HepG2 (cell line): ENCODE measurements around the gene ZDHHC18. TPM values are rescaled to one million over a fixed set of nuclear protein-coding genes. Genes with fewer than 3 reads are reported as not detected.
A peak's percentile ranks its signal among the peaks of the same experiment; 100 is the strongest.

ENCODE experiments used
- KLF6 ChIP-seq: IDR thresholded peaks from 2 replicates; pipeline ENCODE4 v1.8.0; 2016; ENCODE audit warnings: missing biosample characterization, missing genetic modification reagents
- SALL1 ChIP-seq: sonication (generic); formaldehyde crosslinking; IDR thresholded peaks from 2 replicates; pipeline ENCODE4 v1.8.0; 2022; ENCODE audit warnings: mild to moderate bottlenecking, missing genetic modification reagents
- SMAD3 ChIP-seq: sonication (generic); formaldehyde crosslinking; IDR thresholded peaks from 2 replicates; pipeline ENCODE4 v1.4.0; 2020; ENCODE audit warnings: missing genetic modification reagents
- ZNF350 ChIP-seq: sonication (generic); formaldehyde crosslinking; IDR thresholded peaks from 2 replicates; pipeline ENCODE4 v1.4.0; 2020; ENCODE audit warnings: mild to moderate bottlenecking, low read depth, missing genetic modification reagents, borderline replicate concordance
- polyA plus RNA-seq, 8 experiments: library from polyadenylated mRNA; depleted of rRNA in 3 of 8; stranded (reverse) in 7 of 8; unstranded in 1 of 8; fragments of >200 nt; fragmentation: Illumina TruSeq in 4 of 8; extraction: Trizol in 4 of 8; gene quantifications; 2 replicates each; pipeline versions ENCODE4 v1.2.1 to v1.2.3, GENCODE V29; 2011 to 2016; ENCODE audit warnings: low read depth in 4 of 8, missing spikeins in 1 of 8, mixed read lengths in 1 of 8; ENCODE audit not compliant: insufficient read depth in 1 of 8
- total RNA-seq, 5 experiments: library from RNA; depleted of rRNA; stranded (reverse); fragments of >200 nt; fragmentation: Illumina TruSeq; extraction: Trizol; gene quantifications; 2 replicates each; pipeline ENCODE4 v1.2.3, GENCODE V29; 2016; ENCODE audit warnings: low read depth in 1 of 5
- TF ChIP-seq, protein P1 (sequence below), 2 experiments: sonication (generic) in 1 of 2; formaldehyde crosslinking in 1 of 2; IDR thresholded peaks; 2 replicates each; pipeline versions ENCODE4 v1.6.1 to v1.9.0; 2014 to 2022; ENCODE audit warnings: antibody characterized with exemption in 1 of 2, borderline replicate concordance in 1 of 2, inconsistent platforms in 1 of 2, low read depth in 1 of 2, missing genetic modification reagents in 1 of 2
- TF ChIP-seq, protein P2 (sequence below): sonication (generic); formaldehyde crosslinking; IDR thresholded peaks from 2 replicates; pipeline ENCODE4 v1.4.0; 2020; ENCODE audit warnings: missing genetic modification reagents
- TF ChIP-seq, protein P3 (sequence below): sonication (generic); formaldehyde crosslinking; IDR thresholded peaks from 2 replicates; pipeline ENCODE4; 2020; ENCODE audit warnings: missing genetic modification reagents, mild to moderate bottlenecking, borderline replicate concordance
- TF ChIP-seq, protein P4 (sequence below): IDR thresholded peaks from 2 replicates; pipeline ENCODE4 v1.6.1; 2012; ENCODE audit warnings: low read depth, low read length, improper control_type of control experiment
- TF ChIP-seq, protein P5 (sequence below): sonication (generic); formaldehyde crosslinking; IDR thresholded peaks from 2 replicates; pipeline ENCODE4 v1.5.0; 2020; ENCODE audit warnings: mild to moderate bottlenecking, missing genetic modification reagents, borderline replicate concordance
- TF ChIP-seq, protein P6 (sequence below): sonication (generic); formaldehyde crosslinking; IDR thresholded peaks from 2 replicates; pipeline ENCODE4 v1.5.0; 2020; ENCODE audit warnings: mild to moderate bottlenecking, missing genetic modification reagents, moderate library complexity

Gene ZDHHC18
- total and polyA plus RNA-seq, 2 of the 13 experiments (the other 11 are each of a cell fraction or from before 2014, with no cell fraction given), result 13.2 to 35.3 TPM

DNA sequence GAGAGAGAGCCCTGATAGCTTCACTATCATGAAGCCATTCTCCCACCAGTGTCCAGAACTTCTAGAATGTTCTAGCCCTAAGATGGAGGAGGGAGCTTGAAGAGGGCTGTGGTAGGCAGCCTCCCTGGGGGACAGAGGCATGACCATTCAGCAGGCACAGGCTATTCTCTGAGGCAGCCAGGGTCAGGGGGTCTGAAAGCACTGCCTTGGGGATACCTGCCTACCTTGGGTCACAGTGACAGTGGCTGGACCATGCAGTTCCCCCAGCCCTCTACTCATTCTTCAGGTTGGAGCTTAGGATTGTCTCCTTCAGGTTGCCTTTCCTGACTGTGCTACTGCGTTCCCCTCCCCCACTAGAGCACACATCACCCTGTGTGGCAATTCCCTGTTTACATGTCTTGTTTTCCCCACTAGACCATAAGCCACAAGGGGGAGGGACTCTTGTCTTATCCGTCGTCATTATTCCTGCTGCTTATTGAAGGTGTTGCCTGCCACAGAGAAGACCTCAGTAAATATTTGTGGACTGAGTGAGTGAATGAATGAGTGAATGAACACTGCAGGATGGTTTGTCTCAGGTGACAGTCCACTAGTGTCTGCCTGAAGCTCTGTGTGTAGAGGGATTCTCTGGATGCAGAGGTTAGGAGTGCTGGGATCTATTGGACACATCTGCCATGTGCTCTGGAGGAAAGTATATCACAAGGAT is 5.2 kb downstream of the ZDHHC18 start (continued):
- TF ChIP-seq, protein P1, sequence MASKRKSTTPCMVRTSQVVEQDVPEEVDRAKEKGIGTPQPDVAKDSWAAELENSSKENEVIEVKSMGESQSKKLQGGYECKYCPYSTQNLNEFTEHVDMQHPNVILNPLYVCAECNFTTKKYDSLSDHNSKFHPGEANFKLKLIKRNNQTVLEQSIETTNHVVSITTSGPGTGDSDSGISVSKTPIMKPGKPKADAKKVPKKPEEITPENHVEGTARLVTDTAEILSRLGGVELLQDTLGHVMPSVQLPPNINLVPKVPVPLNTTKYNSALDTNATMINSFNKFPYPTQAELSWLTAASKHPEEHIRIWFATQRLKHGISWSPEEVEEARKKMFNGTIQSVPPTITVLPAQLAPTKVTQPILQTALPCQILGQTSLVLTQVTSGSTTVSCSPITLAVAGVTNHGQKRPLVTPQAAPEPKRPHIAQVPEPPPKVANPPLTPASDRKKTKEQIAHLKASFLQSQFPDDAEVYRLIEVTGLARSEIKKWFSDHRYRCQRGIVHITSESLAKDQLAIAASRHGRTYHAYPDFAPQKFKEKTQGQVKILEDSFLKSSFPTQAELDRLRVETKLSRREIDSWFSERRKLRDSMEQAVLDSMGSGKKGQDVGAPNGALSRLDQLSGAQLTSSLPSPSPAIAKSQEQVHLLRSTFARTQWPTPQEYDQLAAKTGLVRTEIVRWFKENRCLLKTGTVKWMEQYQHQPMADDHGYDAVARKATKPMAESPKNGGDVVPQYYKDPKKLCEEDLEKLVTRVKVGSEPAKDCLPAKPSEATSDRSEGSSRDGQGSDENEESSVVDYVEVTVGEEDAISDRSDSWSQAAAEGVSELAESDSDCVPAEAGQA (IDR thresholded peaks at IDR 0.05; ENCODE audit: low read depth), result 0 out of 2 replicates have a peak, but pooled peaks have one; percentile 27
- TF ChIP-seq, protein P1 (CRISPR knock-in tag; IDR thresholded peaks at IDR 0.05; ENCODE audit: borderline replicate concordance), result no peak
- TF ChIP-seq SALL1 (CRISPR knock-in tag) (peak; percentile 84), SMAD3 (CRISPR knock-in tag) (peak; percentile 84), ZNF350 (CRISPR knock-in tag) (peak; percentile 70; the same call in 1 of the 2 replicates), KLF6 (0 out of 2 replicates have a peak, but pooled peaks have one; percentile 35)
- TF ChIP-seq, protein P2, sequence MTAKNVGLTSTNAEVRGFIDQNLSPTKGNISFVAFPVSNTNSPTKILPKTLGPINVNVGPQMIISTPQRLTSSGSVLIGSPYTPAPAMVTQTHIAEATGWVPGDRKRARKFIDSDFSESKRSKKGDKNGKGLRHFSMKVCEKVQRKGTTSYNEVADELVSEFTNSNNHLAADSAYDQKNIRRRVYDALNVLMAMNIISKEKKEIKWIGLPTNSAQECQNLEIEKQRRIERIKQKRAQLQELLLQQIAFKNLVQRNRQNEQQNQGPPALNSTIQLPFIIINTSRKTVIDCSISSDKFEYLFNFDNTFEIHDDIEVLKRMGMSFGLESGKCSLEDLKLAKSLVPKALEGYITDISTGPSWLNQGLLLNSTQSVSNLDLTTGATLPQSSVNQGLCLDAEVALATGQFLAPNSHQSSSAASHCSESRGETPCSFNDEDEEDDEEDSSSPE (CRISPR knock-in tag), result no peak
- TF ChIP-seq, protein P3, sequence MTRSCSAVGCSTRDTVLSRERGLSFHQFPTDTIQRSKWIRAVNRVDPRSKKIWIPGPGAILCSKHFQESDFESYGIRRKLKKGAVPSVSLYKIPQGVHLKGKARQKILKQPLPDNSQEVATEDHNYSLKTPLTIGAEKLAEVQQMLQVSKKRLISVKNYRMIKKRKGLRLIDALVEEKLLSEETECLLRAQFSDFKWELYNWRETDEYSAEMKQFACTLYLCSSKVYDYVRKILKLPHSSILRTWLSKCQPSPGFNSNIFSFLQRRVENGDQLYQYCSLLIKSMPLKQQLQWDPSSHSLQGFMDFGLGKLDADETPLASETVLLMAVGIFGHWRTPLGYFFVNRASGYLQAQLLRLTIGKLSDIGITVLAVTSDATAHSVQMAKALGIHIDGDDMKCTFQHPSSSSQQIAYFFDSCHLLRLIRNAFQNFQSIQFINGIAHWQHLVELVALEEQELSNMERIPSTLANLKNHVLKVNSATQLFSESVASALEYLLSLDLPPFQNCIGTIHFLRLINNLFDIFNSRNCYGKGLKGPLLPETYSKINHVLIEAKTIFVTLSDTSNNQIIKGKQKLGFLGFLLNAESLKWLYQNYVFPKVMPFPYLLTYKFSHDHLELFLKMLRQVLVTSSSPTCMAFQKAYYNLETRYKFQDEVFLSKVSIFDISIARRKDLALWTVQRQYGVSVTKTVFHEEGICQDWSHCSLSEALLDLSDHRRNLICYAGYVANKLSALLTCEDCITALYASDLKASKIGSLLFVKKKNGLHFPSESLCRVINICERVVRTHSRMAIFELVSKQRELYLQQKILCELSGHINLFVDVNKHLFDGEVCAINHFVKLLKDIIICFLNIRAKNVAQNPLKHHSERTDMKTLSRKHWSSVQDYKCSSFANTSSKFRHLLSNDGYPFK (CRISPR knock-in tag), result no peak; the same call in 1 of the 2 replicates
- TF ChIP-seq, protein P4, sequence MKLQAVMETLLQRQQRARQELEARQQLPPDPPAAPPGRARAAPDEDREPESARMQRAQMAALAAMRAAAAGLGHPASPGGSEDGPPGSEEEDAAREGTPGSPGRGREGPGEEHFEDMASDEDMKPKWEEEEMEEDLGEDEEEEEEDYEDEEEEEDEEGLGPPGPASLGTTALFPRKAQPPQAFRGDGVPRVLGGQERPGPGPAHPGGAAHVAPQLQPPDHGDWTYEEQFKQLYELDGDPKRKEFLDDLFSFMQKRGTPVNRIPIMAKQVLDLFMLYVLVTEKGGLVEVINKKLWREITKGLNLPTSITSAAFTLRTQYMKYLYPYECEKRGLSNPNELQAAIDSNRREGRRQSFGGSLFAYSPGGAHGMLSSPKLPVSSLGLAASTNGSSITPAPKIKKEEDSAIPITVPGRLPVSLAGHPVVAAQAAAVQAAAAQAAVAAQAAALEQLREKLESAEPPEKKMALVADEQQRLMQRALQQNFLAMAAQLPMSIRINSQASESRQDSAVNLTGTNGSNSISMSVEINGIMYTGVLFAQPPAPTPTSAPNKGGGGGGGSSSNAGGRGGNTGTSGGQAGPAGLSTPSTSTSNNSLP, result 0 out of 2 replicates have a peak, but pooled peaks have one; percentile 36
- TF ChIP-seq, protein P5, sequence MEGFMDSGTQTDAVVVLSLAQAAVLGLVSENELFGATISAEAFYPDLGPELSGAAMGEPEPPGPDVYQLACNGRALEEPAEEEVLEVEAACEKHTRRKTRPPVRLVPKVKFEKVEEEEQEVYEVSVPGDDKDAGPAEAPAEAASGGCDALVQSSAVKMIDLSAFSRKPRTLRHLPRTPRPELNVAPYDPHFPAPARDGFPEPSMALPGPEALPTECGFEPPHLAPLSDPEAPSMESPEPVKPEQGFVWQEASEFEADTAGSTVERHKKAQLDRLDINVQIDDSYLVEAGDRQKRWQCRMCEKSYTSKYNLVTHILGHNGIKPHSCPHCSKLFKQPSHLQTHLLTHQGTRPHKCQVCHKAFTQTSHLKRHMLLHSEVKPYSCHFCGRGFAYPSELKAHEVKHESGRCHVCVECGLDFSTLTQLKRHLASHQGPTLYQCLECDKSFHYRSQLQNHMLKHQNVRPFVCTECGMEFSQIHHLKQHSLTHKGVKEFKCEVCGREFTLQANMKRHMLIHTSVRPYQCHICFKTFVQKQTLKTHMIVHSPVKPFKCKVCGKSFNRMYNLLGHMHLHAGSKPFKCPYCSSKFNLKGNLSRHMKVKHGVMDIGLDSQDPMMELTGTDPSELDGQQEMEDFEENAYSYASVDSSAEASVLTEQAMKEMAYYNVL (CRISPR knock-in tag), result peak; percentile 69; the same call in 1 of the 2 replicates
- TF ChIP-seq, protein P6, sequence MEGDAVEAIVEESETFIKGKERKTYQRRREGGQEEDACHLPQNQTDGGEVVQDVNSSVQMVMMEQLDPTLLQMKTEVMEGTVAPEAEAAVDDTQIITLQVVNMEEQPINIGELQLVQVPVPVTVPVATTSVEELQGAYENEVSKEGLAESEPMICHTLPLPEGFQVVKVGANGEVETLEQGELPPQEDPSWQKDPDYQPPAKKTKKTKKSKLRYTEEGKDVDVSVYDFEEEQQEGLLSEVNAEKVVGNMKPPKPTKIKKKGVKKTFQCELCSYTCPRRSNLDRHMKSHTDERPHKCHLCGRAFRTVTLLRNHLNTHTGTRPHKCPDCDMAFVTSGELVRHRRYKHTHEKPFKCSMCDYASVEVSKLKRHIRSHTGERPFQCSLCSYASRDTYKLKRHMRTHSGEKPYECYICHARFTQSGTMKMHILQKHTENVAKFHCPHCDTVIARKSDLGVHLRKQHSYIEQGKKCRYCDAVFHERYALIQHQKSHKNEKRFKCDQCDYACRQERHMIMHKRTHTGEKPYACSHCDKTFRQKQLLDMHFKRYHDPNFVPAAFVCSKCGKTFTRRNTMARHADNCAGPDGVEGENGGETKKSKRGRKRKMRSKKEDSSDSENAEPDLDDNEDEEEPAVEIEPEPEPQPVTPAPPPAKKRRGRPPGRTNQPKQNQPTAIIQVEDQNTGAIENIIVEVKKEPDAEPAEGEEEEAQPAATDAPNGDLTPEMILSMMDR (CRISPR knock-in tag), result peak; percentile 34
